Ishikawa (cell line): Measurements from ENCODE around the gene DNAJC6.

Experiments used
- EP300 ChIP-seq: IDR thresholded peaks from 2 replicates; pipeline ENCODE4 v1.6.1; 2012; ENCODE audit warnings: borderline replicate concordance
- TEAD4 ChIP-seq: IDR thresholded peaks from 2 replicates; pipeline ENCODE4 v1.6.1; 2012
- YY1 ChIP-seq: IDR thresholded peaks from 2 replicates; pipeline ENCODE4 v1.6.1; 2012; ENCODE audit warnings: low read depth
- TF ChIP-seq, protein P1 (sequence below): IDR thresholded peaks from 2 replicates; pipeline ENCODE4 v1.6.1; 2012

DNA sequence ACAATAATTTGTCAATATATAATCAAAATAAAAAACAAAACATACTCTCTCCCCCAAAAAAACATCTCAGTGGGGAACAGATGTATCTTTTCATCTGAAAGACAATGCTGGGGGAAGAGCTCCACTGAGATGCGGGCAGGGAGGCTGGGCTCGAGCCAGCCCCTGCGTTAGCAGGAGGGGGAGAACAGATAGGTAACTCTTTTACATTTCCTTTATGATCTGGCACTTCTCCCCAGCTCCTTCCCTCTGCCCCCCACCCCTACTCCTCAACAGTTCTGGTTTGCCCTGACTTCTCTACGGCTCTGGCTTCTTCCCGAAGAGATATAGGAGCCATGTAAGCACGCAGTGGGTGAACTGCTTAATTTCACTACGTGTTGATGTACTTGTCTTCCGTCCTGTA, 123.6 kb downstream of the DNAJC6 start:
- no peak for TF ChIP-seq YY1
- TF ChIP-seq EP300, result no peak
- TF ChIP-seq, protein P1, sequence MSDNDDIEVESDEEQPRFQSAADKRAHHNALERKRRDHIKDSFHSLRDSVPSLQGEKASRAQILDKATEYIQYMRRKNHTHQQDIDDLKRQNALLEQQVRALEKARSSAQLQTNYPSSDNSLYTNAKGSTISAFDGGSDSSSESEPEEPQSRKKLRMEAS, result no peak
- TF ChIP-seq TEAD4, result no peak
